SKM-1 (cell line): ENCODE data around the gene COL1A2.

ENCODE experiments used
- DNase-seq: peaks from one replicate; lab custom pipeline; 2025; ENCODE audit not compliant: unreplicated experiment; lab: John Stamatoyannopoulos, UW

Gene COL1A2

DNA sequence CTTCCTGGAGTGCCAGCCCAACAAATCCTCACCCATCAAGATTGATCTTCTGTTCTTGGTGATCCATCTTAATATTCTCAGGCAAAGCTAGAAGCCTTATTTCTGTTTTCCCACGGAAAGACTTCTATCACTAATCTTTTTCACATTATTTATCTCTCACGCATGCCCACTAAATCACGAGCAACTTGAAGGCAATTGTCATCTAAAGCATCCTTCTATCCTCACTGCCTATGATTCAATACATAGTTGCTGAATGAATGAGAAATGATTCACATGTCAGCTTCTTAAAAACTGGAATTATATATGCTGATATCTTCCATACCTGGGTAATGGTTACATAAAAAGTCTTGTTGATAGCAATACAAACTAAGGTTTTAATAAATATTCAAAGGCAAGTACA lies 12.6 kb upstream of the COL1A2 start:
- no peak for DNase-seq

DNA sequence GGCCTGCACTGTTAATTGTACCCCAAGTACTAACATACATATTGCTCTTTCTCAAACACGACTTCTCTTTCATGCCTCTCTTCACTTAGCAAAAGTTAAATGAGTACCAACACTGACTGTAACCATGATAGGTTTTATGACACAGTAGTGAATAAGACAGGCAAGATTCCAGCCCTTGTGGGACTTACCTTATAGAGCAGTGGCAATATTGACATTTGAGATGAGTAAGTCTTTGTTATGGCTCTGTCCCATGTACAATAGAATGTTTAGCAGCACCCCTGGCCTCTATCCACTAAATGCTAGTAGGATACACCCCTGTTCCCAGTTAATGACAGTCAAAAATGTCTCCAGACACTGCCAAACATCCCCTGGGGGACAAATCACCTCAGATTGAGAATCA lies 11.9 kb upstream of the COL1A2 start:
- no peak for DNase-seq

DNA sequence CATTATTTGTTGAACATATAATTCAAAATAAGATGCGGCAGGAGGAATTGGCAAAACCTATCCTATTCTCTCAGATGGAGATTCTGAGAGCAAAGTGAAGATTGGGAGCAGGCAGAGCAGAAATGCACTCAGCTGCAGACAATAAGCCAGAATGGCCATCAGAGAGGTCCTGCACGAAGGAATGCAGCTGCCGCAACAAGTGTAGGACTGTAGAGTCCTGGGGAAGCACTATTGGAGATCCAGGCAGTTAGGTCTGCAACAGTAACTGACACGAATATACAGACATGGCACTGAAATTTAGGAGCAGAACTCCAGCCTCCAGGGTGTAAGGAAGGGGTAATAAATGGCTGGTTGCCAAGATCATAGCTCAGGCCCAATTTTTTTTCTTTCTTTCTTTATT lies 10.4 kb upstream of the COL1A2 start:
- DNase-seq = no peak

DNA sequence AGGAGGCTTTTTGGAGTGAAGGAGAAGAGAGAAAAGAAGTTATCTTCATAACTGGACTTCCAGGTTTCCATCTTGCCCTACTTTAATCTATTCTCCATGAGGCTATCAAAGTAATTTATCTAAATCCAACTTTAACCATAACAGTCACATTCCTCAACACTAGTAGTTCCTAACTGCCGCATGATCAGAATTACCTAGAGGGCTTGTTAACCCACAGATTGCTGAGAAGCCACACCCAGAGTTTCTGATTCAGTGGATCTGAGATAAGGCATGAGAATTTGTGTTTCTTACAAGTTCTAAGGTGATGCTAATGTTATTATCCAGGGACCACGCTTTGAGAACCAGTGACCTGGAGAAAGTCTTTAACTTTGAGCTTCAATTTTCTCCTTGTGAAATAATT lies 8.3 kb upstream of the COL1A2 start:
- no peak for DNase-seq

DNA sequence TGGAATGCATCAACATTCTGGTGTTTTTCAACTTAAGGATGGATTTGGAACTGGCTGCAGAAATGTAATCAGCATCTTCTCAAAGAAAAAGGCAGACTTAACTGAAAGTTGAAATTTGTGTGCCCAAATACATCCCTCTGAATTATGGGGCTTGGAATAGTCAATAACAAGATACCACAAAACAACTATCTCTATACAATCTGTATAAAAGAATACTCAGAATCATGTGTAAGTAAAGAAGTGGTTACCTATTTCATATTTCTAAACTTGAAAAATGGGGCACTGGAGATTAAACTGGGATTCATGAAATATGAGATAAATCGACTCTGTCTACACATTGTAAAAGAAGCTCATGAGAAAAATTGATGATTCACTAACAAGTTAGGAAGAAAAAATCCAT lies 6.2 kb upstream of the COL1A2 start:
- no peak for DNase-seq

DNA sequence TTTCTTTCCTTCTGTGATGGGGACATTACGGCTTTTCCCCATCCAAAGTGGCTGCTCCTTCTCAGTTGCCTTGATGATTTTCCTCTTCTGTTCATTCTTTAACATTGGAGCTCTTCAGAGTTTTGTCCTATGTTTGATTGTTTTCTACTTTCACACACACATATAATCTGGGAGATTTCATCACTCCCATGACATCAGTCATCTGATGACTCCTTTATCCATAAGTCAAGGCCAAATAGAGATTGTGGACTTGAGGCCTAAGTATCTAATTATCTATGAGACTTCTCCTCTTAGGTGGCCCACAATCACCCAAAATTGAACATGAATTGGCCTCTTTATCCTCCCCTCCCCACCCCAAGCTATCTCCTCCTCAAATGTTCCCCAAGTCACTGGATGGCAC lies 5.3 kb upstream of the COL1A2 start:
- no peak for DNase-seq

DNA sequence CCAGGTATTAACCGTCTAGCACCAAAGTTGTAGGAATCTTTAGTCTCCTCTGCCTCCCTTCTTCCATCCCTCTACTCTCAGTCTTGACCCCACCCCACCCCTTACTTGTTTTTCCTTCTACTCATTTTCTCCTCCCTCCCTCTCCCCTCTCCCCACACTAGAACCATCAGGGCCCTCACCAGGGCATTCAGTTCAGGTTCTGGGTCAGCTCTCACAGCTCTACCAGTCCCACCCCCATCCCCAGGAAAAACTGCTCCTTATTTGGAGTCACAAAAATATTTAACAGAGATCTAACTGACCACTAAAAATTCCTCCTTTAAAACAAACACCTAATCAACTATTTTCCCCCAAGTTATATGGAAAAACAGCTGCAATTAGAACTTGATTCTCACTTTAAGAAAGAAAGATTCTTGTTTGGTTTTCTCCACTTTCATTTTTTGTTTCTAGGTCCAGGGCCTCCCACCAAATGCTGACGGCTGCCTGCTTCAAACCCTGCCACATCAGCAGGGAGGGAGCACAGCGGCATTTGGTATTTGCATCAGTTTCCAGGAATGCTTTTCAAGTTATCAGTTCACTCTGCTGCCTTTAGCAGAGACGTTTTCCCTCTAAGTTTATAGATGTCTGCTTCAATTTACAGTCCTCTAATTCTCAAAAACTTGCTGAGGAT lies 2.8 kb upstream of the COL1A2 start:
- DNase-seq = no peak

DNA sequence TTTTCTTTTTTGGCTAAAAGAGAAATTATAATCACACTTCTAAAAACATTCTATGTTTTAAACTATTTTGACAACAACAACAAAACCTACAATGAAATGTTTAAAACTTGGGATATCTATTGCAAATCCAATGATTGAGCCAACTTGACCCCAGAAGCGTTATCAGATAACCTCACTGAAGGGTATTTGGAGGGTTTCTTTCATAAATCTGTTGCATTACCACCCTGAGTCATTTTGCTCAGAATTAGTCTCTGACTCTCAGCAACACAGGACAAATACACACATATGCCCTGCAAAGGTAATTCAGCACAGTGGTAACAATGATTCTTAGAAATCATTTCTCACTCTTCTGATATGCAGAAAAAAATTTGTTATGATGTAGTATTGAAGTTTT lies 2.3 kb upstream of the COL1A2 start:
- DNase-seq = no peak

DNA sequence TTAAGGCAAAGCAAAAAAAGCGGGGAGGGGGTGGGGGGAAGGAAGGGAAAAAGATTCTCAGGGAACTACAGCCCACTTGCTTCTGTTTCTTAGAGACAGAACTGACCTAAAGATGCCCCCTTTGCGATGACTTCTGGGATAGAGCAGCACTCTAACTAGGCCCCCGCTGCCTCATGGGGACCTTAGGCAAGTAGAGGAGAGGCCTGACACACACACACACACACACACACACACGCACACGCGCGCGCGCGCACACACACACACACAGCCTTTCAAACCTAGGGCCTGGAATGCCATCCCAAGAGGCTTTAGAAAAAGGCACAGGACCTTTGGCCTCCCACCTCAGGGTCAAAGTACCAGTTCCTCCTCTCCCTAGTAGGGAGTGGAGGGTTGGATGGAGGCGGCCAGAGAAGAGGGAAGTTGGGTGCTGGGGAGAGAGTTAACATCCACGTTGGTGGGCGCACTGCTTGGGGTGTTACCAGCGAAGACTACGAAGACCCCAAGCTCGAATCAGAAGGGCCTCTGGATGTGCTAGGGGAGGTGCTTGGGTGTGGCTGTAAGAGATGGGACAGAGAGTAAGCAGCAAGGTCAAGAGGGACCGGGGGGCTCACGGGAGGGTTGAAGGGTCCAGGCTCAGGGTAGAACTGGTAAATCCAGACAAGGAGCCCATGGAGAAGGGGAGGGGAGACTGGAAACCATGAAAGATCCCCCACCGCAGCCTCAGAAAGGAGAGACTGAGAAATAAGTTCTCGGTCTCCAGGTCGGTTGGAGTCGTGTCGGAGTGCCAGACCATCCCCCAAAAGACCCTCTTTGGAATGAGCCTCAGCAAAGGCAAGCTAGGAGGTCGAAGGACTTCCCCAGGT lies 1.2 kb upstream of the COL1A2 start:
- DNase-seq = no peak

DNA sequence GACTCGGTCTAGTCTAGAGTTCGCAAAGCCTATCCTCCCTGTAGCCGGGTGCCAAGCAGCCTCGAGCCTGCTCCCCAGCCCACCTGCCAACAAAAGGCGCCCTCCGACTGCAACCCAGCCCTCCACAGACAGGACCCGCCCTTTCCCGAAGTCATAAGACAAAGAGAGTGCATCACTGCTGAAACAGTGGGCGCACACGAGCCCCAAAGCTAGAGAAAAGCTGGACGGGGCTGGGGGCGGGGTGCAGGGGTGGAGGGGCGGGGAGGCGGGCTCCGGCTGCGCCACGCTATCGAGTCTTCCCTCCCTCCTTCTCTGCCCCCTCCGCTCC lies 622 bp upstream of the COL1A2 start:
- no peak for DNase-seq

DNA sequence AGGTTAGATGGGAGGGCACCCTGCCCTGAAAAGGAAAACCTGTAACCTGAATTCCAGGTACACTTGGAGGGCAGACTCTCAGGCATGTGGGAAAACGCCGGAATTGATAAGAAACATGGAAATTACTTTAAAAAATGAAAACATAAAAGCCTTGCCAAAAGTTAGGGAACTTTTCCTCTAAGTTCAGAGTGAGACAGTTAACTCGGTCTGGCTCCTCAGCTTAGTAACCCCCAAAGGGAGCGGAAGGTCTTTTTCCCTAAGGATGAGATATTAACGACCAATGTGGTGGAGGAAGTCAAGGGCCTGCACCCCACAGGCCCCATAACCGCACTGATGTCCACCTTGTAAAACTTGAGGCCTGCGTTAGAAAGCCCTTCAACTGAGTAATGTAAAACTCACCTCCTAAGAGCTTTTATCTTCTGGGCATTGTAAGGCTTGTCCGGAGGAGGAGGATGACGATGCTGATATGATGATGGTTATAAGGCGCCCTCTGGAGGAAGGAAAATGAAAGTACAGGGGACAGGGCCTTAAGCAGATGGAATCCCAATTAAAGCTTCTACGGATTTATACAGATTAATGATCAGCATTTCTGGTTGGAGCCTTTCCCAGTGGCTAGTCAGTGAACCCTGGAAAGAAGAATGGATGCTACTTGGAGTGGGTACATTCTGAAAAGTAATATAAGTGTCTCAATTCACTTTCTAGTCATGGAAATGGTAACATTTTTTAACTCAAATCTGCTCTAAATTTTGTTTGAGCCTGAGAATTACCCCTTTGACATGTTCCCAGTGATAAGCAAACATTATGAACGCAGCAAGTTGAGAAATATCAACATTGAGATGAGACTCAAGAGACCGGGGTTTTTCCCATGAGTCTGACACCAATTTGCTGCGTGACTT lies 694 bp downstream of the COL1A2 start:
- DNase-seq = peak; percentile 49

DNA sequence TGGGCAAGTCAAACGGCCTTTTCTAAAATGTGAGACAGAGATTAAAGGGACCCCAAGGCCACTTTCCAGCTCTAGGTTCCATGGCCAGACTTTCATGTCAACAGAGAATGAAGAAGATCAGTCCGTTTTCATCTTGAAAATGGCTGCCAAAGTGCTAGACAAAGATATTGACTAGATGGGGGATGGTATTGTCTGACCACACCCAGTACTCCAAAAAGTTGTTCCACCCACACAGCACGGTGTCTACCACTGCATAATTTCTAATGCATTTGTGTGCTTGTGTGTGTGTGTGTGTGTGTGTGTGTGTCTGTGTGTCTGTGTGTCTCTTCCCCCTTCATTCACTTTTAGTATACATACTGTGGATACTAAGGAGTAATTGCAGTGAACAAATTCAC lies 1.3 kb downstream of the COL1A2 start:
- no peak for DNase-seq

DNA sequence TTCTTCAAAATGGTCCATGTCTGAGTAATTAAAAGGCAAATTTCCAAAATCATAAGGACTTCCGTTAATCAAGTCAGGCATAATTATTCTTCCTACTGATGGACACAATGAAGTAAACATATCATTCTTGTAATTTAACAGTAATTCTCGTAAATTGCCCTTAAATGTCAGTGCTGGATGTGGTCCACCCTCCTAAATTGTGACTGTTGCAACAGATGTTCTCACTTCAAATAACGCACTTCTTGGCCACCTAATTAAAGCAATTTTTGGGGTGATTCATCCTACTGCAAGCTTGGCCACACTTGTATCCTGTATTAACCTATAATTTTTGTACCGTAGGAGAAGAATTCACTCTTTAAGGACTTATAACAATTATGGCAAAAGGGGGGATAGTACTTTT lies 1.9 kb downstream of the COL1A2 start:
- no peak for DNase-seq

DNA sequence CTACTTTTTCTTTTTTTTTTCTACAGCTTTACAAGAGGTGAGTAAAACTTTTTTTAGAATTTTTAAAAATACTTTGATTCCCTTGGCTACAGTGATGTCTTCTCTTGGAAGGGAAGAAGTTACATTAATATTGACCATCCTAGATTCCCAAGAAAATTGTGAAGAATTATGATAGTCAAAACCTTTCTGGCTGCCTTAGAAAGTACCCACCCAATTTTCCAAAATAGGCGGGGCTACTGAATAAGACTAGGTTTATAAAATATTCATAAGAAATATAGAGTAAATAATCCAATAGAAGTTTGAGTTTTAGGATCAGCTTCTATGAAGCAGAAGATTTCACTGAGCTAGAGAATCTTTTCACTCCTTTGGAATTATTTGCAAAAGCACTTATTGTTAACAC lies 3.0 kb downstream of the COL1A2 start:
- no peak for DNase-seq

DNA sequence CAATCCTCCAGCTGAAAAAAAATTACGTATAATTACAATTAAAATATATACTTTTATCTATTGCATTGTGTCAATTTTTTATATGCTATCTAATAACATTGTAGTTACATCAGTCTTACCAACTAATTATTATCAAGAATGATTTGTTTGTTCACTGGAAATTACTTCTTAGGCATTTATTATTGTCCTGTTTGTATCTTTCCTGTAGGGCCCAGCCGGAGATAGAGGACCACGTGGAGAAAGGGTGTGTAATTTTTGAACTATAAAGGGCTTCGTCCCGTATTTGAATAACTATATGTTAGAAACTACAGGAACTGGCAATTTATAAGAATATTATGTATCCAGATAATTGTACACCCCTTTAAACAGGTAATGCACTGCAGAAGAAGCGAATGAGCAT lies 4.1 kb downstream of the COL1A2 start:
- no peak for DNase-seq

DNA sequence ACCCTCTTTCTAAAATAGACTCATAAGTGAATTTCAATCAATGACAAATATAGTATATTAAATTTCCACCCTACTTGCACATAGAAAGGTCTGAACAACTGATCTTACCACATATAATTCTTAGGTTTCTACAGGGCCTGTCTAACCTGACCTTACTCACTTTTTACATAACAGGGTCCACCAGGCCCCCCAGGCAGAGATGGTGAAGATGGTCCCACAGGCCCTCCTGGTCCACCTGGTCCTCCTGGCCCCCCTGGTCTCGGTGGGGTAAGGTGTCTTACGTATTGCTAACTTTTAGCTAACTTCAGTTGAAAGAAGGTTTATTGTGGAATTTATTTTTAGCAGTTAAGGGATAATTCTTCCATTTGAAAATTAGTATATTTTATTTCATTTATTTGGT lies 5.3 kb downstream of the COL1A2 start:
- no peak for DNase-seq

DNA sequence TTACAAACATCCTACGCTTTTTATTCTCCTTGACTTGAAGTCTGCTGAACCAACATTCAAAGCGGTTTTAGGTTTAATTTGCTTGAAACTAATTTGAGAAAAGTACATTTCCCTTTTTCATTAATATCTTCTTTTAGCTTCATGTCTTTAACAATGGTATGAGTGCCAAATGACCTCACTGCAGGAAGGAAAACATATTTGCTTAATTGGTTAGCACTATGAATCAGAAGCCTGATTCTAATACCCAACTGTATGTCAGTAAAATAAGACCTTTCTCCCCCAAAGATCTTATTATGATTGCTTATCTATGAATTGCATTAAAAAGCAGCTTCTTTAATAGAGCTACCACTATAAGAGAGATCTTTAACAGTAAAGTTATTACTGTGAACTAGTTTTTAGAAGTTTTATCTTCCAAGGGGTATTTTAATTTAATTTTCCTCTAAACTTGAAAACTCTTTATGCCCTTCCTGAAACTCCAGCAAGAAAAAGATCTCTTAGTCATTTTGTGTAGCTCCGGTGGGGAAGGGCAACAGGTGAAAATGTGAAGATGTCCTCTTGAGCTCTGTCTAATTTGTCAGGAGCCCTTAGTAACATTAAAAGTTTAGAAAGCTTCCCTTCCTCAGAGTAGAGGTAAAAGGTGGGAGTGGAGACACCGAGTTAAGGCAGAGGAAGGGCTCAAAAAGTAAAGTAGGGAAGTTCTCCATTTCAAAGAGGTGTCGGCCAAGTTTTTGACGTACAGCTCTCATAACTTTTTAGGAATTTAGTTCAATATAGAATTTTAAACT lies 6.1 kb downstream of the COL1A2 start:
- no peak for DNase-seq

DNA sequence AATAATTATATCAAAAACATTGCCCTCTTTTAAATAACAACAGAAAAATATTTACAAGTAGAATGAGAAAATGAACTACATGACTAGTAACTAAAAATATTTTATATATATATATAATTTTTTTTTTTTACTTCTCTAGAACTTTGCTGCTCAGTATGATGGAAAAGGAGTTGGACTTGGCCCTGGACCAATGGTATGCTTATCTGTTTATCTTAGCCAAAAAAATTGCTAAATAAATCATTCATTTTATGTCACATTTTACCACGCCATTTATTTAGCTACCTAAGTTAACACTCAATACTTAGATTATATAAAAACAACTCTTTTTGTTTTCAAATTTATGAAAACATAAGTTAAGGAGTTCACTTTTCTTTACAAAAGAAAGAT lies 6.7 kb downstream of the COL1A2 start:
- no peak for DNase-seq

DNA sequence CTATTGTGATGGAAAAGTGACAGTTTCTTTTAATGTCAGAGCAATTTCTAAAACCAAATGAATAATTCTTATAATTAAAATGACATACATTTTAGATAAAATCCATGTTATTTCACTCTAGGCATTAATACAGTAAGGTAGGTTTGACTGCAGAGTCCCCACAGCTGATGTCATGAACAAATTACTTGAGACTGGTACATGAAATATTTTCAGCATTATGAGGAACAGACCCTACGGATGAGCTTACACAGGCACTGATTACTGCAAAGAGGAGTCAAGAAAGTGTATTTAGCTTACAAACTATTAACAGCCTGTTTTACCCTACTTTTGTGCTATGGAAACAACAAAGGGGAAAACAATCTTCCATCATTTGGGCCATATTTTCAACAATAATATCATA lies 8.9 kb downstream of the COL1A2 start:
- DNase-seq = no peak

DNA sequence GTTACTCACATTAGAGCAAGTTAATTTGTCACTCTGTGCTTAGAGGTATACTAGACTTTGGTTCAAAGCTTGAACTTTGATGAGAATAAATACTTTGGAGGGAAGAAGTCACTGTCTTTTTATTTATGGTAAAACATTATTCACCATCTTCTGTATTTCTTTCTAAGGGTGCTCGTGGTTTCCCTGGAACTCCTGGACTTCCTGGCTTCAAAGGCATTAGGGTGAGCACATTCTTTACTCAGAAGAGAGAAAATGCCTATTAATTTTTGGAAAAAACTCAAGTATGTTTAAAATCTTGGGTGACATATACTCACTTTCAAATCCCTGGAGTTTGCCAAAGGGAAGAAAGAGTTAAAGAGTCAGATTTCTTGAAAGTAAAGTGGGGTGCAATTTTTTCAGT lies 10.8 kb downstream of the COL1A2 start:
- no peak for DNase-seq

DNA sequence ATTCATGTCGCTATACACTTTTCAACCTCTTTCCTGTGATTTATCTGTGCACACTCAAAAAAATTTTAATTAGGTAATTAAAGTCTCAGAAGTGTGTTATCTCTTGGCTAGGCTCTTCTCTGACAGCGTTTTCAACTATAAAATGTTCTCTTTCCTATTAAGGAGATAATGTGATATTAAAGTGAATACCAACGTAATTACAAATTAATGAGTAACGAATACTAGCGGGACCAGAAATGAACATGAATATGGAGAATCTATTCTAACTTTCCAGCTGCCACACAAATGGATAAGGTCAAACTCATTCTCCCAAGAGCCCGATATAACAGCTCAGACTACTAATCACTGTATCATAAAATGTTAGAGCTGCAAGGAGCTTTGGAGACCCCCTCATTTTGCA lies 12.0 kb downstream of the COL1A2 start:
- DNase-seq = no peak
